Adrenal gland (tissue), 5 donors: Measurements from ENCODE around the gene YY1.
A peak's percentile ranks its signal among the peaks of the same experiment; 100 is the strongest.

Experiments
- POLR2A ChIP-seq, 2 donors: fragments of 450-650 bp; IDR thresholded peaks; one replicate each; pipeline ENCODE4 v1.6.1; 2017; ENCODE audit warnings: antibody characterized with exemption in 2 of 2, mild to moderate bottlenecking in 2 of 2, moderate library complexity in 1 of 2
- TF ChIP-seq, protein P1 (sequence below), 6 experiments: fragments of 450-650 bp in 4 of 6; fragments of 200-600 bp in 2 of 6; sonication (generic) in 1 of 6; IDR thresholded peaks; 1 replicate in 5 of 6; 2 replicates in 1 of 6; pipeline versions ENCODE4 v1.5.1 to v1.8.0; 2016 to 2021; ENCODE audit warnings: antibody characterized with exemption in 6 of 6, mild to moderate bottlenecking in 2 of 6, moderate library complexity in 1 of 6
- donor health status: DM: no; HTN: no; CAD: no.

DNA sequence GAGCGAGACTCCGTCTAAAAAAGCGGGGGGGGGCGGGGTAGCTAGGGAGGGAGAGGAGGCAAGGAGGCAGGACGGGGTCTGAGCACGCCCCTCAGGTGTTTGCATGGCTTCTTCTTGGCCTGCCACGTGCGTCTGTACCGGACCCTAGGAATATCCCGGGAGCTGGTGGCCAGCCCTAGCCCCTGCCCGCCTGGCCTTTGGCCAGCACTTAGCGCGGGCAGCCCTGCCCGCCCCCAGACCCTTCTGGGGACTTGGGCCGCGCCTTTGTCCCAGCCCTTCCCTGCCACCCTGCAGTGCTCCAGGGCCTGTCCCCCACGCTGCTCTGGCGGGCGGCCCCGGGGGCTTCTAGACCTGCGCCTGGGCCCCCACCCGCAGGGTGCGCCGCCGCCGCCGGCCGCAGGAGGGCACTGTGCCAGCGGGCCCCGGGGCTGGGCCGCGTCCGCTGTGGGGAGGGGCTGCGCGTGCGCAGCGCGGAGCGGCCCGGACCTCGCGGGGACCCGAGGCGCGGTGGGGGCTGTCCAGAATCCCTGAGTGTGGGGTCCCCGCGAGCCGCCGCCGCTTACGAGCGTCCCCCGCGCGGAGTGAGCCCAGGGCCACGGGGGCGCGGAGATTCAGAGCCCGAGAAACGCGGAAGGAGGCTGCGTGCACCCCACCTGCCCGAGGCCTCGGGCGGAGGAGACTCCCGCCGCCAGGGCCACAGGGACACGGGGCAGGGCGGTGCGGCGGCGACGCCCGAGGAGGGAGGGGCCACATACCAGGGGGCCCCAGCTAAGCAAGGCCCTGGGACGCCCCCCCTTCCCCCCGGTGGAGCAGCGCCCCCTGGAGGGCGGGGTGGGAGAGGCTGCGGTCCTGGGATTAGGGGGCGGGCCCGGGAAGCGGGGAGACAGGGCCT lies 46.3 kb downstream of the YY1 start:
- TF ChIP-seq, protein P1, sequence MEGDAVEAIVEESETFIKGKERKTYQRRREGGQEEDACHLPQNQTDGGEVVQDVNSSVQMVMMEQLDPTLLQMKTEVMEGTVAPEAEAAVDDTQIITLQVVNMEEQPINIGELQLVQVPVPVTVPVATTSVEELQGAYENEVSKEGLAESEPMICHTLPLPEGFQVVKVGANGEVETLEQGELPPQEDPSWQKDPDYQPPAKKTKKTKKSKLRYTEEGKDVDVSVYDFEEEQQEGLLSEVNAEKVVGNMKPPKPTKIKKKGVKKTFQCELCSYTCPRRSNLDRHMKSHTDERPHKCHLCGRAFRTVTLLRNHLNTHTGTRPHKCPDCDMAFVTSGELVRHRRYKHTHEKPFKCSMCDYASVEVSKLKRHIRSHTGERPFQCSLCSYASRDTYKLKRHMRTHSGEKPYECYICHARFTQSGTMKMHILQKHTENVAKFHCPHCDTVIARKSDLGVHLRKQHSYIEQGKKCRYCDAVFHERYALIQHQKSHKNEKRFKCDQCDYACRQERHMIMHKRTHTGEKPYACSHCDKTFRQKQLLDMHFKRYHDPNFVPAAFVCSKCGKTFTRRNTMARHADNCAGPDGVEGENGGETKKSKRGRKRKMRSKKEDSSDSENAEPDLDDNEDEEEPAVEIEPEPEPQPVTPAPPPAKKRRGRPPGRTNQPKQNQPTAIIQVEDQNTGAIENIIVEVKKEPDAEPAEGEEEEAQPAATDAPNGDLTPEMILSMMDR (IDR thresholded peaks at IDR 0.05), result peak; percentile 55 to 85 (median 66)
- peak in 1 of 2 donors; percentile 16 for TF ChIP-seq POLR2A (IDR thresholded peaks at IDR 0.05)
